SK-N-SH treated with all-trans-retinoic acid at 6 μM for 48 hours (cell line): ENCODE results near the gene EXOC1.

ENCODE experiments used
- ATAC-seq: fragments of 200-7000 bp; cut with Tn5 transposase; 3 replicates; pipeline ENCODE4 v1.9.1; 2020; ENCODE audit warnings: mild to moderate bottlenecking, moderate library complexity
- ARNTL ChIP-seq: fragments of 450-650 bp; formaldehyde crosslinking; IDR thresholded peaks from 2 replicates; pipeline ENCODE4 v1.5.0; 2020; ENCODE audit warnings: low read depth, mild to moderate bottlenecking, moderate library complexity, borderline replicate concordance
- BACH2 ChIP-seq: fragments of 250-450 bp; sonication (Bioruptor Pico); IDR thresholded peaks from 2 replicates; pipeline ENCODE4 v1.9.0; 2021; ENCODE audit warnings: mild to moderate bottlenecking, borderline replicate concordance
- CSDC2 ChIP-seq: fragments of 250-450 bp; sonication (Bioruptor Pico); IDR thresholded peaks from 2 replicates; pipeline ENCODE4 v1.5.0; 2020; ENCODE audit warnings: mild to moderate bottlenecking, moderate library complexity
- ESRRG ChIP-seq: fragments of 250-450 bp; sonication (Bioruptor Pico); IDR thresholded peaks from 2 replicates; pipeline ENCODE4 v1.6.1; 2021; ENCODE audit warnings: mild to moderate bottlenecking
- GLIS3 ChIP-seq: fragments of 250-450 bp; sonication (Bioruptor Pico); IDR thresholded peaks from 2 replicates; pipeline ENCODE4 v1.5.0; 2020; ENCODE audit warnings: mild to moderate bottlenecking, moderate library complexity
- ISL1 ChIP-seq: fragments of 250-450 bp; sonication (Bioruptor Pico); IDR thresholded peaks from 2 replicates; pipeline ENCODE4 v2.1.2; 2022; ENCODE audit warnings: mild to moderate bottlenecking, moderate library complexity
- OSR1 ChIP-seq: fragments of 250-450 bp; sonication (Bioruptor Pico); IDR thresholded peaks from 2 replicates; pipeline ENCODE4 v1.8.0; 2022; ENCODE audit warnings: moderate library complexity, mild to moderate bottlenecking, inconsistent platforms
- PATZ1 ChIP-seq: fragments of 250-450 bp; sonication (Bioruptor Pico); IDR thresholded peaks from 2 replicates; pipeline ENCODE4 v1.8.0; 2020; ENCODE audit warnings: mild to moderate bottlenecking, moderate library complexity, borderline replicate concordance
- POU6F1 ChIP-seq: fragments of 250-450 bp; sonication (Bioruptor Pico); IDR thresholded peaks from 2 replicates; pipeline ENCODE4 v1.8.0; 2021; ENCODE audit warnings: low read depth, mild to moderate bottlenecking, moderate library complexity, borderline replicate concordance
- PPARA ChIP-seq: fragments of 250-450 bp; sonication (Bioruptor Pico); IDR thresholded peaks from 2 replicates; pipeline ENCODE4 v1.5.0; 2020; ENCODE audit warnings: mild to moderate bottlenecking, borderline replicate concordance
- RARB ChIP-seq: fragments of 250-450 bp; sonication (Bioruptor Pico); IDR thresholded peaks from 2 replicates; pipeline ENCODE4 v1.8.0; 2021; ENCODE audit warnings: mild to moderate bottlenecking, moderate library complexity
- SNAI2 ChIP-seq: fragments of 250-450 bp; sonication (Bioruptor Pico); IDR thresholded peaks from 2 replicates; pipeline ENCODE4 v1.5.0; 2020; ENCODE audit warnings: mild to moderate bottlenecking, moderate library complexity
- TCF4 ChIP-seq: fragments of 250-450 bp; sonication (Bioruptor Pico); IDR thresholded peaks from 2 replicates; pipeline ENCODE4 v1.8.0; 2021; ENCODE audit warnings: mild to moderate bottlenecking, moderate library complexity, borderline replicate concordance
- TOX ChIP-seq: fragments of 250-450 bp; sonication (Bioruptor Pico); IDR thresholded peaks from 2 replicates; pipeline ENCODE4 v1.8.0; 2021; ENCODE audit warnings: mild to moderate bottlenecking, moderate library complexity, borderline replicate concordance
- TSHZ2 ChIP-seq: fragments of 250-450 bp; sonication (Bioruptor Pico); IDR thresholded peaks from 2 replicates; pipeline ENCODE4 v1.5.0; 2020; ENCODE audit warnings: mild to moderate bottlenecking, moderate library complexity
- ZFP3 ChIP-seq: fragments of 250-450 bp; sonication (Bioruptor Pico); IDR thresholded peaks from 2 replicates; pipeline ENCODE4 v1.5.0; 2020; ENCODE audit warnings: mild to moderate bottlenecking, moderate library complexity
- ZNF565 ChIP-seq: fragments of 450-650 bp; formaldehyde crosslinking; conservative IDR thresholded peaks from 2 replicates; pipeline ENCODE4 v1.5.0; 2020; ENCODE audit warnings: low read depth, mild to moderate bottlenecking, moderate library complexity
- ZNF8 ChIP-seq: fragments of 450-650 bp; formaldehyde crosslinking; IDR thresholded peaks from 2 replicates; pipeline ENCODE4 v1.5.0; 2020; ENCODE audit warnings: mild to moderate bottlenecking, moderate library complexity
- TF ChIP-seq, protein P1 (sequence below): fragments of 250-450 bp; sonication (Bioruptor Pico); IDR thresholded peaks from 2 replicates; pipeline ENCODE4 v1.5.1; 2021; ENCODE audit warnings: mild to moderate bottlenecking, moderate library complexity
- TF ChIP-seq, protein P2 (sequence below): fragments of 250-450 bp; sonication (Bioruptor Pico); IDR thresholded peaks from 2 replicates; pipeline ENCODE4 v1.5.1; 2020; ENCODE audit warnings: low read depth, mild to moderate bottlenecking, moderate library complexity

The EXOC1 gene

GRCh38 chr4:55920571-55920970 is 67.1 kb downstream of the EXOC1 start:
- ATAC-seq: peak; percentile 30; the same call in 2 of the 3 replicates

DNA sequence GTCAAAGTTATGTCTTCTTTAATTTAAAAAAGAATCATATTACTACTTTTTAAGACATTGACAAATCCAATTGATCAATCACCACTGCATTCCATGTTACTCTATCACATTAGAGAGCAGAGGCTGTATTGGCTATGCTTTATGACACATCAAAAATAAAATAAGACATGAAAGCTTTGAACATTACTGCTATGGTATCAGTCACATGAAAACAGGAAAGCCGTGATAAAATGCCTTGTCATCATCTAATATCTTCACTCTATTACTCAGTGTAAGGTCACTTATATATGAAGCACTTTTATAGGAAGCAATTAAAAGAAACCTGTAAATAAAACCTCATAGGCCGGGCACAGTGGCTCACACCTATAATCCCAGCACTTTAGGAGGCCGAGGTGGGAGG is 67.6 kb downstream of the EXOC1 start:
- TF ChIP-seq CSDC2 (no peak), ZNF565 (CRISPR knock-in tag) (no peak), PPARA (CRISPR knock-in tag) (no peak), ZFP3 (CRISPR knock-in tag) (no peak), ISL1 (CRISPR knock-in tag) (no peak), TCF4 (CRISPR knock-in tag) (no peak), PATZ1 (CRISPR knock-in tag) (no peak), BACH2 (no peak), RARB (CRISPR knock-in tag) (no peak), POU6F1 (CRISPR knock-in tag) (no peak), TSHZ2 (no peak), SNAI2 (CRISPR knock-in tag) (no peak)
- no peak; the same call in 2 of the 3 replicates for ATAC-seq

More at GRCh38 chr4:55920571-55920970, 67.1 kb downstream of the EXOC1 start:
- TF ChIP-seq PPARA (CRISPR knock-in tag): no peak
- no peak for TF ChIP-seq ESRRG (CRISPR knock-in tag)
- TF ChIP-seq, protein P1, sequence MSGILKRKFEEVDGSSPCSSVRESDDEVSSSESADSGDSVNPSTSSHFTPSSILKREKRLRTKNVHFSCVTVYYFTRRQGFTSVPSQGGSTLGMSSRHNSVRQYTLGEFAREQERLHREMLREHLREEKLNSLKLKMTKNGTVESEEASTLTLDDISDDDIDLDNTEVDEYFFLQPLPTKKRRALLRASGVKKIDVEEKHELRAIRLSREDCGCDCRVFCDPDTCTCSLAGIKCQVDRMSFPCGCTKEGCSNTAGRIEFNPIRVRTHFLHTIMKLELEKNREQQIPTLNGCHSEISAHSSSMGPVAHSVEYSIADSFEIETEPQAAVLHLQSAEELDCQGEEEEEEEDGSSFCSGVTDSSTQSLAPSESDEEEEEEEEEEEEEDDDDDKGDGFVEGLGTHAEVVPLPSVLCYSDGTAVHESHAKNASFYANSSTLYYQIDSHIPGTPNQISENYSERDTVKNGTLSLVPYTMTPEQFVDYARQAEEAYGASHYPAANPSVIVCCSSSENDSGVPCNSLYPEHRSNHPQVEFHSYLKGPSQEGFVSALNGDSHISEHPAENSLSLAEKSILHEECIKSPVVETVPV (CRISPR knock-in tag): no peak
- no peak for TF ChIP-seq TOX
- no peak for TF ChIP-seq ZNF8 (CRISPR knock-in tag)
- TF ChIP-seq, protein P2, sequence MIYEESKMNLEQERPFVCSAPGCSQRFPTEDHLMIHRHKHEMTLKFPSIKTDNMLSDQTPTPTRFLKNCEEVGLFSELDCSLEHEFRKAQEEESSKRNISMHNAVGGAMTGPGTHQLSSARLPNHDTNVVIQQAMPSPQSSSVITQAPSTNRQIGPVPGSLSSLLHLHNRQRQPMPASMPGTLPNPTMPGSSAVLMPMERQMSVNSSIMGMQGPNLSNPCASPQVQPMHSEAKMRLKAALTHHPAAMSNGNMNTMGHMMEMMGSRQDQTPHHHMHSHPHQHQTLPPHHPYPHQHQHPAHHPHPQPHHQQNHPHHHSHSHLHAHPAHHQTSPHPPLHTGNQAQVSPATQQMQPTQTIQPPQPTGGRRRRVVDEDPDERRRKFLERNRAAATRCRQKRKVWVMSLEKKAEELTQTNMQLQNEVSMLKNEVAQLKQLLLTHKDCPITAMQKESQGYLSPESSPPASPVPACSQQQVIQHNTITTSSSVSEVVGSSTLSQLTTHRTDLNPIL (CRISPR knock-in tag): no peak
- TF ChIP-seq CSDC2: no peak

DNA sequence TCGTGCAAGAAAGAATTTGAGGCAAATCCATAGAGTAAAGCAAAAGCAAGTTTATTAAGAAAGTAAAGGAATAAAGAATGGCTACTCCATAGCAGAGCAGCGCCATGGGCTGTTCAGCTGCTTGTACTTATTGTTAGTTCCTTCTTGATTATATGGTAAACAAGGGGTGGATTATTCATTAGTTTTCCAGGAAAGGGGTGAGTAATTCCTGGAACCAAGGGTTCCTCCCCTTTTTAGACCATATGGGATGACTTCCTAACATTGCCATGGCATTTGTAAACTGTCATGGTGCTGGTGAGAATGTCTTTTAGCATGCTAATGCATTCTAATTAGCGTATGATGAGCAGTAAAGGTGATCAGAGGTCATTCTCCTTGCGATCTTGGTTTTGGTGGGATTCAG is 71.8 kb downstream of the EXOC1 start:
- no peak for ATAC-seq

DNA sequence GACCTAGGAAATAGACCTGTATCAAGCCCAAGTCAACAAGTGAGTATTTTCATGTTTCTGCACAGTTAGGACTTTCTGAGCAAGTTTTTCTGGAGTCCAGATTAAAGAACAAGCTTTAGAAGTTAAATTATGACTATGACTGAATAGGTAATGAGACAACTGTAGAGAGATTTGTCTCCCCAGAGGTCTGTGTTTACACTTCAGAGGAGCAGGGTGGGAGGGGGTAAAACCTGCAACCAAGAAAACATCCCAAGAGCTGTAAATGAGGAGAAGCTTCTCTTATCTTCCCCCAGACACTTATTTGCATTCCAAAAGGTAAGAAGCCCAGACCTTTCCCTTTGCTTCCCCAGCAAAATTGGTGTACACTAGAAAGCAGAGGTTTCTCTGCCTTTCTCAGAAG is 73.2 kb downstream of the EXOC1 start:
- no peak for TF ChIP-seq RARB (CRISPR knock-in tag)
- no peak for TF ChIP-seq TSHZ2
- TF ChIP-seq PPARA (CRISPR knock-in tag): no peak
- TF ChIP-seq ARNTL (CRISPR knock-in tag): no peak
- TF ChIP-seq ZNF8 (CRISPR knock-in tag): no peak
- no peak for TF ChIP-seq OSR1 (CRISPR knock-in tag)
- no peak for TF ChIP-seq CSDC2
- TF ChIP-seq SNAI2 (CRISPR knock-in tag): no peak
- no peak for TF ChIP-seq POU6F1 (CRISPR knock-in tag)
- no peak for TF ChIP-seq TCF4 (CRISPR knock-in tag)
- TF ChIP-seq ZNF565 (CRISPR knock-in tag): no peak
- TF ChIP-seq GLIS3: no peak
- TF ChIP-seq, all 23 proteins: peak for 0
- no peak for ATAC-seq

More for the DNA sequence above, 71.8 kb downstream of the EXOC1 start:
- no peak for TF ChIP-seq TOX
- TF ChIP-seq SNAI2 (CRISPR knock-in tag): no peak
- no peak for TF ChIP-seq GLIS3
